Upper lobe of left lung (tissue), 4 donors: ENCODE results near the gene HTR1A.

ENCODE experiments used
- CTCF ChIP-seq, 6 experiments: fragments of 450-650 bp in 4 of 6; fragments of 200-600 bp in 2 of 6; sonication (generic) in 2 of 6; IDR thresholded peaks; one replicate each; pipeline ENCODE4 v1.5.1; 2016 to 2019; ENCODE audit warnings: antibody characterized with exemption in 6 of 6
- POLR2AphosphoS5 ChIP-seq, 2 donors: sonication (generic); formaldehyde crosslinking; IDR thresholded peaks; one replicate each; pipeline ENCODE4 v1.5.1; 2017; ENCODE audit warnings: antibody characterized with exemption in 2 of 2

GRCh38 chr5:63959177-63959982 is 2.9 kb downstream of the HTR1A start:
- TF ChIP-seq POLR2AphosphoS5 (IDR thresholded peaks at IDR 0.05) (no peak), CTCF (IDR thresholded peaks at IDR 0.05) (peak in 1 of 6 experiments; percentile 14)
